ENCODE results near the gene IL16. TPM values are rescaled to one million over a fixed set of nuclear protein-coding genes. Genes with fewer than 3 reads are reported as not detected.

IL16 gene
- total RNA-seq, 1 experiment from 2014 or later: not detected

- TF ChIP-seq CTCF (IDR thresholded peaks at IDR 0.05; ENCODE audit: unreplicated experiment): no peak
- H3K4me1 Mint-ChIP-seq (ENCODE audit: low read depth, unreplicated experiment): no peaks in the 10 kb centered on the region
- intact Hi-C loops (cut with micrococcal nuclease; ENCODE audit: unreplicated experiment): no loop called here
- no TSS peak for BruUV-seq (replicated peaks)
- no peaks in the 10 kb centered on the region for H3K9me3 Mint-ChIP-seq (ENCODE audit: low read depth, unreplicated experiment)
- no peaks in the 10 kb centered on the region for H3K36me3 Mint-ChIP-seq (ENCODE audit: insufficient read depth, unreplicated experiment)
- CTCF ChIA-PET: interaction anchor here (0.5 kb wide), 1 partner anchor 418 kb away, joined by 9 read pairs; no protein-coding TSS in a partner anchor
- DNase-seq: no peak
- no peak overlapping the region for H3K27ac Mint-ChIP-seq (ENCODE audit: unreplicated experiment)
- H3K27me3 Mint-ChIP-seq (ENCODE audit: unreplicated experiment): peaks cover 73% of the 10 kb centered on the region
- no peak overlapping the region for H3K4me3 Mint-ChIP-seq (ENCODE audit: low read depth, unreplicated experiment)
These were observed 14.5 kb upstream of the IL16 start for GRCh38 chr15:81182031-81182755.

GRCh38 chr15:81182756-81183438 lies 13.8 kb upstream of the IL16 start:
- no peak overlapping the region for H3K27ac Mint-ChIP-seq (ENCODE audit: unreplicated experiment)
- H3K36me3 Mint-ChIP-seq (ENCODE audit: insufficient read depth, unreplicated experiment): no peaks in the 10 kb centered on the region
- TF ChIP-seq CTCF (IDR thresholded peaks at IDR 0.05; ENCODE audit: unreplicated experiment): no peak
- H3K4me3 Mint-ChIP-seq (ENCODE audit: low read depth, unreplicated experiment): no peak overlapping the region
- peaks cover 80% of the 10 kb centered on the region for H3K27me3 Mint-ChIP-seq (ENCODE audit: unreplicated experiment)
- H3K9me3 Mint-ChIP-seq (ENCODE audit: low read depth, unreplicated experiment): no peaks in the 10 kb centered on the region
- no TSS peak for BruUV-seq (replicated peaks)
- CTCF ChIA-PET: interaction anchor here (0.5 to 1.0 kb wide), 2 partner anchors 83 to 419 kb away, joined by 3 to 9 read pairs; no protein-coding TSS in a partner anchor
- no peaks in the 10 kb centered on the region for H3K4me1 Mint-ChIP-seq (ENCODE audit: low read depth, unreplicated experiment)
- DNase-seq: no peak
- intact Hi-C loops (cut with micrococcal nuclease; ENCODE audit: unreplicated experiment): no loop called here

- H3K9me3 Mint-ChIP-seq (ENCODE audit: low read depth, unreplicated experiment): no peaks in the 10 kb centered on the region
- intact Hi-C loops (cut with micrococcal nuclease; ENCODE audit: unreplicated experiment): no loop called here
- H3K36me3 Mint-ChIP-seq (ENCODE audit: insufficient read depth, unreplicated experiment): no peaks in the 10 kb centered on the region
- H3K27me3 Mint-ChIP-seq (ENCODE audit: unreplicated experiment): peaks cover 85% of the 10 kb centered on the region
- H3K4me3 Mint-ChIP-seq (ENCODE audit: low read depth, unreplicated experiment): no peak overlapping the region
- CTCF ChIA-PET: interaction anchor here (1.0 kb wide), 1 partner anchor 82 kb away, joined by 3 read pairs; no protein-coding TSS in a partner anchor
- H3K4me1 Mint-ChIP-seq (ENCODE audit: low read depth, unreplicated experiment): no peaks in the 10 kb centered on the region
- BruUV-seq (replicated peaks): no TSS peak
- no peak for DNase-seq
- no peak for TF ChIP-seq CTCF (IDR thresholded peaks at IDR 0.05; ENCODE audit: unreplicated experiment)
- H3K27ac Mint-ChIP-seq (ENCODE audit: unreplicated experiment): no peak overlapping the region
These were observed 13.3 kb upstream of the IL16 start for GRCh38 chr15:81183439-81183775.

GRCh38 chr15:81184188-81184587 lies 12.5 kb upstream of the IL16 start:
- Mint-ChIP-seq H3K9me3 (ENCODE audit: low read depth, unreplicated experiment) (no peaks in the 10 kb centered on the region), H3K27me3 (ENCODE audit: unreplicated experiment) (peaks cover 87% of the 10 kb centered on the region), H3K4me1 (ENCODE audit: low read depth, unreplicated experiment) (no peaks in the 10 kb centered on the region), H3K27ac (ENCODE audit: unreplicated experiment) (no peak overlapping the region), H3K36me3 (ENCODE audit: insufficient read depth, unreplicated experiment) (no peaks in the 10 kb centered on the region), H3K4me3 (ENCODE audit: low read depth, unreplicated experiment) (no peak overlapping the region)
- intact Hi-C loops (cut with micrococcal nuclease; ENCODE audit: unreplicated experiment): no loop called here
- no peak for TF ChIP-seq CTCF (IDR thresholded peaks at IDR 0.05; ENCODE audit: unreplicated experiment)
- BruUV-seq (replicated peaks): no TSS peak
- CTCF ChIA-PET: no interaction called here
- DNase-seq: no peak
